ENCODE results near the gene COQ8B.

- no peak for TF ChIP-seq POLR2A (IDR thresholded peaks at IDR 0.05)
- TF ChIP-seq, protein P1, sequence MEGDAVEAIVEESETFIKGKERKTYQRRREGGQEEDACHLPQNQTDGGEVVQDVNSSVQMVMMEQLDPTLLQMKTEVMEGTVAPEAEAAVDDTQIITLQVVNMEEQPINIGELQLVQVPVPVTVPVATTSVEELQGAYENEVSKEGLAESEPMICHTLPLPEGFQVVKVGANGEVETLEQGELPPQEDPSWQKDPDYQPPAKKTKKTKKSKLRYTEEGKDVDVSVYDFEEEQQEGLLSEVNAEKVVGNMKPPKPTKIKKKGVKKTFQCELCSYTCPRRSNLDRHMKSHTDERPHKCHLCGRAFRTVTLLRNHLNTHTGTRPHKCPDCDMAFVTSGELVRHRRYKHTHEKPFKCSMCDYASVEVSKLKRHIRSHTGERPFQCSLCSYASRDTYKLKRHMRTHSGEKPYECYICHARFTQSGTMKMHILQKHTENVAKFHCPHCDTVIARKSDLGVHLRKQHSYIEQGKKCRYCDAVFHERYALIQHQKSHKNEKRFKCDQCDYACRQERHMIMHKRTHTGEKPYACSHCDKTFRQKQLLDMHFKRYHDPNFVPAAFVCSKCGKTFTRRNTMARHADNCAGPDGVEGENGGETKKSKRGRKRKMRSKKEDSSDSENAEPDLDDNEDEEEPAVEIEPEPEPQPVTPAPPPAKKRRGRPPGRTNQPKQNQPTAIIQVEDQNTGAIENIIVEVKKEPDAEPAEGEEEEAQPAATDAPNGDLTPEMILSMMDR (IDR thresholded peaks at IDR 0.05), result no peak
- peak; percentile 25 for TF ChIP-seq POLR2AphosphoS5 (IDR thresholded peaks at IDR 0.05)
Measured at GRCh38 chr19:40721936-40722661, 5.4 kb upstream of the COQ8B start.
